Stomach (tissue), 9 donors: ENCODE data around the gene NPAS2. TPM values are rescaled to one million over a fixed set of nuclear protein-coding genes. Genes with fewer than 3 reads are reported as not detected.

ENCODE experiments used
- DNase-seq, 2 donors: peaks; one replicate each; pipeline versions ENCODE4 v3.0.0 to v3.0.0-alpha.2; 2013 to 2019
- H3K27ac ChIP-seq, 5 donors: fragments of 200-600 bp in 4 of 5; sonication (generic) in 4 of 5; one replicate each; pipeline ENCODE4 v1.5.1; 2013 to 2019; ENCODE audit warnings: mild to moderate bottlenecking in 1 of 5, moderate library complexity in 1 of 5
- H3K27me3 ChIP-seq, 3 donors: fragments of 200-600 bp; sonication (generic); one replicate each; pipeline ENCODE4 v1.5.1; 2017 to 2019; ENCODE audit warnings: mixed run types in 1 of 3
- H3K36me3 ChIP-seq, 4 donors: fragments of 200-600 bp; sonication (generic); 1 replicate in 3 of 4; 2 replicates in 1 of 4; pipeline ENCODE4 v1.5.1; 2016 to 2019
- H3K4me1 ChIP-seq, 4 donors: fragments of 200-600 bp; sonication (generic); one replicate each; pipeline ENCODE4 v1.5.1; 2016 to 2019
- H3K4me3 ChIP-seq, 4 donors: fragments of 200-600 bp; sonication (generic) in 3 of 4; one replicate each; pipeline ENCODE4 v1.5.1; 2016 to 2019; ENCODE audit warnings: mild to moderate bottlenecking in 1 of 4
- H3K9me3 ChIP-seq, 4 donors: fragments of 200-600 bp; sonication (generic); one replicate each; pipeline ENCODE4 v1.5.1; 2016 to 2019
- EP300 ChIP-seq: sonication (generic); formaldehyde crosslinking; IDR thresholded peaks from one replicate; pipeline ENCODE4 v1.6.1; 2017; ENCODE audit warnings: antibody characterized with exemption
- POLR2A ChIP-seq, 4 donors: fragments of 450-650 bp; IDR thresholded peaks; one replicate each; pipeline ENCODE4 v1.6.1; 2016; ENCODE audit warnings: antibody characterized with exemption in 4 of 4, control low read depth in 2 of 4, mild to moderate bottlenecking in 1 of 4, moderate library complexity in 1 of 4
- POLR2AphosphoS5 ChIP-seq, 3 donors: sonication (generic); formaldehyde crosslinking; IDR thresholded peaks; one replicate each; pipeline ENCODE4 v1.6.1; 2016; ENCODE audit warnings: antibody characterized with exemption in 3 of 3
- WGBS, 5 donors: extraction: QIAGEN DNeasy Blood & Tissue Kit in 3 of 5; methylation state at CpG; one replicate each; pipeline versions ENCODE4 v1.1.5 to v1.1.7; 2013 to 2018; 5-methylcytosine and 5-hydroxymethylcytosine counted together
- intact Hi-C: fragments of 100-400 bp; cut with DNase I; formaldehyde crosslinking; loops from one replicate; pipeline ENCODE4 v1.15.1; 2023; ENCODE audit warnings: low total_unique reads
- polyA plus RNA-seq, 3 donors: library from polyadenylated mRNA; stranded (reverse); fragments of 200-250 nt; gene quantifications; one replicate each; pipeline ENCODE4 v1.2.3, GENCODE V29; 2013
- total RNA-seq, 5 donors: library from RNA; depleted of rRNA; stranded (reverse); fragments of >200 nt; gene quantifications; one replicate each; pipeline versions ENCODE4 v1.1.0 to v1.2.3, GENCODE V29; 2014 to 2016
- TF ChIP-seq, protein P1 (sequence below), 7 experiments: fragments of 450-650 bp in 4 of 7; fragments of 200-600 bp in 3 of 7; sonication (generic) in 3 of 7; IDR thresholded peaks; one replicate each; pipeline ENCODE4 v1.5.1; 2016 to 2019; ENCODE audit warnings: antibody characterized with exemption in 7 of 7, control low read depth in 2 of 7, mild to moderate bottlenecking in 1 of 7
- donor health status: healthy with polysubstance abuse.
- donor health status: Bipolar disorder and iron deficiency.
- donor health status: healthy.

The NPAS2 gene
- total and polyA plus RNA-seq, 8 donors = 13.1 to 148 (median 28.0) TPM

DNA sequence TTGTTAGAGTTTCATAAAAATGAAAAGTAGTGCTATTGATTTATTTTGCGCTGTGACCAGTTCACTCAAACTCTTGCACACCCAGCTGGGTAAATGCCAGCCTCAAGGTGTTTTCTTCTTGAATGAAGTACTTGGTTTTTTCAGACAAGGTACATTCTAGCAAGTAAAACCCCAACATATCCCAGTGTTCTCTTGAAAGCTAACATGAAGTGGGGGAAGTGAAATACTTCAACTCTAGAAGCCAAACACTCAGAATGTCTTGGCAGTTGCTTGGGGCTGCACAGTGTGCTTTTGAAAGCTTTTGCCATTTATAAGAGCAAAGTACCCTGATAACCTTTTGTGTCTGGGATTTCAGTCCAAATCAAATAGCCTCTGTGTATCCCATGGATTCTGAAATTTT lies 13.4 kb downstream of the NPAS2 start:
- intact Hi-C loops = loop anchor here (10.0 kb wide), 1 partner anchor 51 kb away; no protein-coding TSS in a partner anchor
- peak in 1 of 2 donors; percentile 31 for DNase-seq
- peak overlapping the region in 4 of 5 donors; percentile 5 to 76 (median 36) for H3K27ac ChIP-seq
- peaks cover 27 to 53% (median 44%) of the 10 kb centered on the region in 4 donors for H3K4me1 ChIP-seq
- no peaks in the 10 kb centered on the region for H3K27me3 ChIP-seq
- TF ChIP-seq POLR2A (IDR thresholded peaks at IDR 0.05) (no peak), EP300 (no peak), POLR2AphosphoS5 (IDR thresholded peaks at IDR 0.05) (no peak)
- TF ChIP-seq, protein P1, sequence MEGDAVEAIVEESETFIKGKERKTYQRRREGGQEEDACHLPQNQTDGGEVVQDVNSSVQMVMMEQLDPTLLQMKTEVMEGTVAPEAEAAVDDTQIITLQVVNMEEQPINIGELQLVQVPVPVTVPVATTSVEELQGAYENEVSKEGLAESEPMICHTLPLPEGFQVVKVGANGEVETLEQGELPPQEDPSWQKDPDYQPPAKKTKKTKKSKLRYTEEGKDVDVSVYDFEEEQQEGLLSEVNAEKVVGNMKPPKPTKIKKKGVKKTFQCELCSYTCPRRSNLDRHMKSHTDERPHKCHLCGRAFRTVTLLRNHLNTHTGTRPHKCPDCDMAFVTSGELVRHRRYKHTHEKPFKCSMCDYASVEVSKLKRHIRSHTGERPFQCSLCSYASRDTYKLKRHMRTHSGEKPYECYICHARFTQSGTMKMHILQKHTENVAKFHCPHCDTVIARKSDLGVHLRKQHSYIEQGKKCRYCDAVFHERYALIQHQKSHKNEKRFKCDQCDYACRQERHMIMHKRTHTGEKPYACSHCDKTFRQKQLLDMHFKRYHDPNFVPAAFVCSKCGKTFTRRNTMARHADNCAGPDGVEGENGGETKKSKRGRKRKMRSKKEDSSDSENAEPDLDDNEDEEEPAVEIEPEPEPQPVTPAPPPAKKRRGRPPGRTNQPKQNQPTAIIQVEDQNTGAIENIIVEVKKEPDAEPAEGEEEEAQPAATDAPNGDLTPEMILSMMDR (IDR thresholded peaks at IDR 0.05) = no peak
- no peak overlapping the region for H3K4me3 ChIP-seq
- no peaks in the 10 kb centered on the region for H3K36me3 ChIP-seq
- 38 to 74% (median 57%) methylated on average over 1 of the region's 1 CpG for WGBS, 5 donors
- H3K9me3 ChIP-seq = peaks cover 0 to 5% (median 0%) of the 10 kb centered on the region in 4 donors

GRCh38 chr2:100834221-100834620 lies 14.3 kb downstream of the NPAS2 start:
- Histone ChIP-seq H3K27me3 (no peaks in the 10 kb centered on the region), H3K9me3 (no peaks in the 10 kb centered on the region), H3K4me3 (no peak overlapping the region), H3K36me3 (no peaks in the 10 kb centered on the region), H3K4me1 (peaks cover 27 to 53% (median 44%) of the 10 kb centered on the region in 4 donors), H3K27ac (peak overlapping the region; percentile 5 to 76 (median 49))
- WGBS, 5 donors = 38 to 72% (median 66%) methylated on average over 10 of the region's 10 CpGs
- intact Hi-C loops = loop anchor here (10.0 kb wide), 1 partner anchor 51 kb away; no protein-coding TSS in a partner anchor
- no peak for DNase-seq
- TF ChIP-seq POLR2AphosphoS5 (IDR thresholded peaks at IDR 0.05) (peak in 2 of 3 donors; percentile 17 to 51), POLR2A (IDR thresholded peaks at IDR 0.05) (no peak)

DNA sequence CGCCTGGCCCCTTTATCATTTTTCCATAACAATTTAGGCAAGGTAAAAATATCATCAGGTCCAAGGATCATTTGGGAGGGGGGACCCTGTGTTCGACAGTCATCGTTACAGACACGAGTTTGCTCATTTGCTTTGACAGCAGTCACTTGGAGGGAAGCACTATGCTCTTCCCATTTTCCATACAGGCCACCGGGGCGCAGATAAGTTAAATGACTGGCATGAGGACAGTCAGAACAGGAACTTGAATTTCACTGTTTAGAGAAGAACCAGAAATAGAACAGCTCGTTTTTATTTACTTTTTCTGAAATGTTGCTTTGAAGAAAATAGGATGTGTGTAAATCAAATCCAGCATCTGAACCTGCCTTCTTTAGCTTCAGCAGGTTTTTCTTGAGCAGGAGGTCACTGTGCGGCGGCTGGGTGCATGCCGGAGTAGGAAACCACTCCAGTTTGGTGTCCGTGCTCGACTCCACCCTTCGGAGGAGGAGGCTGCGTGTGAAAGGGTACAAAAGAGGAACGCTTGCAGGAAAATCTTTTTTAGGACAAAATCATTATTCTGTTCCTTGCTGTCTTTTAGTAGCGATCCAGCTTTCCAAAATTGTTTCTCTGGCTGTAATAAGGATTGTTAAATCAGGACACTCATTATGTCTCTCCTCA lies 15.2 kb downstream of the NPAS2 start:
- Histone ChIP-seq H3K27ac (no peak overlapping the region), H3K27me3 (no peaks in the 10 kb centered on the region), H3K36me3 (no peaks in the 10 kb centered on the region), H3K9me3 (no peaks in the 10 kb centered on the region), H3K4me1 (peaks cover 27 to 53% (median 44%) of the 10 kb centered on the region in 4 donors), H3K4me3 (no peak overlapping the region)
- no peak for DNase-seq
- 72 to 81% (median 75%) methylated on average over 16 of the region's 16 CpGs for WGBS, 5 donors
- intact Hi-C loops = loop anchor here (10.0 kb wide), 1 partner anchor 50 kb away; no protein-coding TSS in a partner anchor
- TF ChIP-seq POLR2A (IDR thresholded peaks at IDR 0.05) (no peak), EP300 (no peak), POLR2AphosphoS5 (IDR thresholded peaks at IDR 0.05) (no peak)
- TF ChIP-seq, protein P1 (IDR thresholded peaks at IDR 0.05) = no peak

DNA sequence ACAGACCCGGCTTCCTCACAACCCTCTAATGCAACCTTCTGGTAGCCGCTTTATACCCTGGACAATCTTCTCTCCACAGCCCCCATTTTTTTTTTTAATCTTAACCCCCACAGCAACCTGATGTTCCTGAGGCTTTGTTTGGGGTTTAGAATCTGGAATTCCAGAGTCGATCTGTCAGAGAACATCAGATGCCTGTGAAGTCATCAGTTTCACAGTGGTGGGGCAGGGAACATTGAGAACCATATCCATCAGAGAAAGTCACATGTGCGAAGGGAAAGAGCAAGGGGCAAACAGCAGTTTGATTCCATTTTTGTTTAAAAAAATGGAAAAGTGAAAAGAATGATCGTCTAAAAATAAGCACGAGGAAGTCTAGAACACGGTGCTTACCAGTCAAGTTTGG lies 20.6 kb downstream of the NPAS2 start:
- Histone ChIP-seq H3K27ac (no peak overlapping the region), H3K9me3 (no peaks in the 10 kb centered on the region), H3K27me3 (no peaks in the 10 kb centered on the region), H3K4me1 (peaks cover 5 to 38% (median 17%) of the 10 kb centered on the region in 4 donors), H3K4me3 (no peak overlapping the region), H3K36me3 (no peaks in the 10 kb centered on the region)
- TF ChIP-seq, protein P1 (IDR thresholded peaks at IDR 0.05) = no peak
- TF ChIP-seq EP300 (no peak), POLR2A (IDR thresholded peaks at IDR 0.05) (no peak), POLR2AphosphoS5 (IDR thresholded peaks at IDR 0.05) (no peak)
- no peak for DNase-seq
- intact Hi-C loops = no loop called here
- 71 to 88% (median 77%) methylated on average over 7 of the region's 7 CpGs for WGBS, 5 donors
